H9 (cell line): Measurements from ENCODE around the gene NGB. TPM values are rescaled to one million over a fixed set of nuclear protein-coding genes. Genes with fewer than 3 reads are reported as not detected.

Experiments used
- DNase-seq: peaks from one replicate; pipeline ENCODE4 v3.0.0-alpha.2; 2017
- H2AFZ ChIP-seq: one replicate; pipeline ENCODE4 v1.6.1; 2013; ENCODE audit warnings: mild to moderate bottlenecking, low read length, control low read depth, moderate library complexity
- H2AK5ac ChIP-seq: 2 replicates; pipeline ENCODE4 v1.6.1; 2013; ENCODE audit warnings: low read length, control low read depth, mixed read lengths; ENCODE audit not compliant: insufficient read length
- H2BK120ac ChIP-seq: one replicate; pipeline ENCODE4 v1.6.1; 2013; ENCODE audit warnings: low read depth, mild to moderate bottlenecking, low read length, control low read depth, inconsistent platforms; ENCODE audit not compliant: poor library complexity, severe bottlenecking
- H2BK12ac ChIP-seq: 2 replicates; pipeline ENCODE4 v1.6.1; 2013; ENCODE audit warnings: low read length, control low read depth, mixed read lengths, low read depth; ENCODE audit not compliant: insufficient read length
- H2BK15ac ChIP-seq: 2 replicates; pipeline ENCODE4 v1.6.1; 2013; ENCODE audit warnings: low read depth, low read length, control low read depth
- H2BK20ac ChIP-seq: one replicate; pipeline ENCODE4 v1.6.1; 2013; ENCODE audit warnings: low read depth, mild to moderate bottlenecking, low read length, control low read depth, inconsistent platforms; ENCODE audit not compliant: poor library complexity, severe bottlenecking
- H2BK5ac ChIP-seq: 2 replicates; pipeline ENCODE4 v1.6.1; 2013; ENCODE audit warnings: low read length, control low read depth, mixed read lengths; ENCODE audit not compliant: insufficient read length
- H3K14ac ChIP-seq: 2 replicates; pipeline ENCODE4 v1.6.1; 2013; ENCODE audit warnings: low read length, control low read depth; ENCODE audit not compliant: insufficient read depth
- H3K18ac ChIP-seq: 2 replicates; pipeline ENCODE4 v1.6.1; 2013; ENCODE audit warnings: low read depth, mild to moderate bottlenecking, mixed read lengths, low read length, control low read depth; ENCODE audit not compliant: insufficient read length
- H3K23ac ChIP-seq: 2 replicates; pipeline ENCODE4 v1.6.1; 2013; ENCODE audit warnings: low read length, control low read depth, mixed read lengths, low read depth; ENCODE audit not compliant: insufficient read length
- H3K23me2 ChIP-seq: 2 replicates; pipeline ENCODE4 v1.6.1; 2013; ENCODE audit warnings: low read depth, mild to moderate bottlenecking, mixed read lengths, low read length, control low read depth; ENCODE audit not compliant: insufficient read length, poor library complexity, severe bottlenecking
- H3K27ac ChIP-seq: 2 replicates; pipeline ENCODE4 v1.5.1; 2013; ENCODE audit warnings: low read length, control low read depth, mixed read lengths, low read depth; ENCODE audit not compliant: insufficient read length
- H3K27me3 ChIP-seq: 2 replicates; pipeline ENCODE4 v1.6.1; 2013; ENCODE audit warnings: low read length, control low read depth, inconsistent platforms; ENCODE audit not compliant: insufficient read depth
- H3K4ac ChIP-seq: 2 replicates; pipeline ENCODE4 v1.6.1; 2013; ENCODE audit warnings: low read depth, mild to moderate bottlenecking, control low read depth, inconsistent platforms, low read length, moderate library complexity
- H3K4me1 ChIP-seq: 2 replicates; pipeline ENCODE4 v1.6.1; 2013; ENCODE audit warnings: low read length, control low read depth, inconsistent platforms; ENCODE audit not compliant: insufficient read depth
- H3K4me2 ChIP-seq: 2 replicates; pipeline ENCODE4 v1.6.1; 2013; ENCODE audit warnings: low read length, control low read depth, mixed read lengths; ENCODE audit not compliant: insufficient read length, insufficient read depth
- H3K56ac ChIP-seq: 2 replicates; pipeline ENCODE4 v1.6.1; 2013; ENCODE audit warnings: low read depth, mild to moderate bottlenecking, mixed read lengths, low read length, control low read depth; ENCODE audit not compliant: insufficient read length
- H3K79me1 ChIP-seq: 2 replicates; pipeline ENCODE4 v1.6.1; 2013; ENCODE audit warnings: low read depth, mild to moderate bottlenecking, moderate library complexity, low read length, control low read depth, inconsistent platforms; ENCODE audit not compliant: insufficient read depth, poor library complexity, severe bottlenecking
- H3K79me2 ChIP-seq: 2 replicates; pipeline ENCODE4 v1.6.1; 2013; ENCODE audit warnings: low read length, control low read depth, inconsistent platforms; ENCODE audit not compliant: insufficient read depth
- H3K9ac ChIP-seq: 2 replicates; pipeline ENCODE4 v1.6.1; 2013; ENCODE audit warnings: low read length, control low read depth, mixed read lengths; ENCODE audit not compliant: insufficient read length; ENCODE audit errors: extremely low read depth
- H3K9me3 ChIP-seq: one replicate; pipeline ENCODE4 v1.6.1; 2013; ENCODE audit warnings: low read depth, low read length, inconsistent platforms; ENCODE audit not compliant: control insufficient read depth
- H3T11ph ChIP-seq: one replicate; pipeline ENCODE4 v1.6.1; 2013; ENCODE audit warnings: mild to moderate bottlenecking, low read length, control low read depth, inconsistent platforms
- H4K20me1 ChIP-seq: one replicate; pipeline ENCODE4 v1.6.1; 2013; ENCODE audit not compliant: control insufficient read depth, insufficient read length, insufficient read depth
- H4K5ac ChIP-seq: 2 replicates; pipeline ENCODE4 v1.6.1; 2013; ENCODE audit warnings: low read depth, mild to moderate bottlenecking, mixed read lengths, low read length, control low read depth; ENCODE audit not compliant: insufficient read length
- H4K8ac ChIP-seq: replicated peaks from 2 replicates; pipeline ENCODE4 v1.6.1; 2013; ENCODE audit warnings: low read length, control low read depth, mixed read lengths, low read depth; ENCODE audit not compliant: insufficient read length
- H4K91ac ChIP-seq: 2 replicates; pipeline ENCODE4 v1.6.1; 2013; ENCODE audit warnings: low read depth, mild to moderate bottlenecking, moderate library complexity, mixed read lengths, low read length, control low read depth; ENCODE audit not compliant: insufficient read length
- H3K27ac Mint-ChIP-seq, 3 experiments: 2 replicates in 2 of 3; 3 replicates in 1 of 3; pipeline ENCODE4 v1.8.0; 2020 to 2021; ENCODE audit warnings: mixed read lengths in 3 of 3, mild to moderate bottlenecking in 1 of 3, moderate library complexity in 1 of 3
- H3K27me3 Mint-ChIP-seq: 2 replicates; pipeline ENCODE4 v1.8.0; 2021; ENCODE audit warnings: low read depth, mild to moderate bottlenecking, moderate library complexity, mixed read lengths
- H3K36me3 Mint-ChIP-seq, 3 experiments: 2 replicates in 2 of 3; 3 replicates in 1 of 3; pipeline ENCODE4 v1.8.0; 2020 to 2021; ENCODE audit warnings: low read depth in 3 of 3, mixed read lengths in 3 of 3; ENCODE audit not compliant: insufficient read depth in 1 of 3
- H3K4me1 Mint-ChIP-seq, 2 experiments: 2 replicates each; pipeline ENCODE4 v1.8.0; 2020; ENCODE audit warnings: mixed read lengths in 2 of 2
- H3K4me3 Mint-ChIP-seq, 2 experiments: 2 replicates in 1 of 2; 3 replicates in 1 of 2; pipeline ENCODE4 v1.8.0; 2020 to 2021; ENCODE audit warnings: mild to moderate bottlenecking in 2 of 2, mixed read lengths in 2 of 2, moderate library complexity in 1 of 2
- H3K9me3 Mint-ChIP-seq, 2 experiments: 2 replicates in 1 of 2; 3 replicates in 1 of 2; pipeline ENCODE4 v1.8.0; 2020; ENCODE audit warnings: mild to moderate bottlenecking in 2 of 2, mixed read lengths in 2 of 2, moderate library complexity in 1 of 2
- WGBS: extraction: QIAGEN DNeasy Blood & Tissue Kit; methylation state at CpG from one replicate; pipeline ENCODE4 v1.1.7; 2013; ENCODE audit warnings: missing lambda C conversion rate, low lambda C conversion rate, mixed read lengths; ENCODE audit not compliant: insufficient read length; ENCODE audit errors: extremely low coverage; 5-methylcytosine and 5-hydroxymethylcytosine counted together
- total RNA-seq: library from RNA; stranded (reverse); gene quantifications from 2 replicates; pipeline ENCODE4 v1.2.1, GENCODE V29; 2021
- TF ChIP-seq, protein P1 (sequence below): fragments of 200-600 bp; sonication (generic); conservative IDR thresholded peaks from 3 replicates; pipeline ENCODE4 v1.8.0; 2021; ENCODE audit warnings: antibody characterized with exemption, mild to moderate bottlenecking

NGB gene
- total RNA-seq, 1 experiment from 2014 or later: 0.26 TPM

DNA sequence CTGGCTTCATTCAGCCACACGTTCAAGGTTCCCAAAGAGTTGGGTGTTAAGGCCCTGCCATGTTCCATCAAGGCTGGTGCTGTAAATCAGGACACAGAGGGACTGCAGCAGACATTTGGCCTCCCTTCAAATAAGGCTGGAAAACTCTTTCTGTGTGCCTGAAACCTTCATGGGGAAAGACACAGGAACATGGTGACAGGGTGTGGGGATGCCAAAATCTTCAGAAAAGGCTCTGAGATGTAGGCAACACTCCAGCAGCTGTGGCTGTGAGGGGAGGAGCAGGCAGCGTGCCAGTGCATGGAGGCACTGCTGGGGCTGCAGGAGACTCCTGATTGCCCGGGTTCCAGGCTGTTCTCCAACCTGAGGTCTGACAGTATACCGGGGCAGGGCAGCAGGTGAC is 34.7 kb upstream of the NGB start:
- H4K91ac ChIP-seq: no peak overlapping the region
- Mint-ChIP-seq H3K9me3 (no peaks in the 10 kb centered on the region), H3K4me3 (no peak overlapping the region), H3K27ac (no peak overlapping the region), H3K36me3 (peaks cover 2 to 14% (median 10%) of the 10 kb centered on the region in 3 experiments; a peak in 5 of 7 replicates), H3K27me3 (no peaks in the 10 kb centered on the region), H3K4me1 (peaks cover 12 to 14% of the 10 kb centered on the region in 2 experiments)
- H2BK15ac ChIP-seq: no peak overlapping the region
- no peak overlapping the region for H2AFZ ChIP-seq
- TF ChIP-seq, protein P1, sequence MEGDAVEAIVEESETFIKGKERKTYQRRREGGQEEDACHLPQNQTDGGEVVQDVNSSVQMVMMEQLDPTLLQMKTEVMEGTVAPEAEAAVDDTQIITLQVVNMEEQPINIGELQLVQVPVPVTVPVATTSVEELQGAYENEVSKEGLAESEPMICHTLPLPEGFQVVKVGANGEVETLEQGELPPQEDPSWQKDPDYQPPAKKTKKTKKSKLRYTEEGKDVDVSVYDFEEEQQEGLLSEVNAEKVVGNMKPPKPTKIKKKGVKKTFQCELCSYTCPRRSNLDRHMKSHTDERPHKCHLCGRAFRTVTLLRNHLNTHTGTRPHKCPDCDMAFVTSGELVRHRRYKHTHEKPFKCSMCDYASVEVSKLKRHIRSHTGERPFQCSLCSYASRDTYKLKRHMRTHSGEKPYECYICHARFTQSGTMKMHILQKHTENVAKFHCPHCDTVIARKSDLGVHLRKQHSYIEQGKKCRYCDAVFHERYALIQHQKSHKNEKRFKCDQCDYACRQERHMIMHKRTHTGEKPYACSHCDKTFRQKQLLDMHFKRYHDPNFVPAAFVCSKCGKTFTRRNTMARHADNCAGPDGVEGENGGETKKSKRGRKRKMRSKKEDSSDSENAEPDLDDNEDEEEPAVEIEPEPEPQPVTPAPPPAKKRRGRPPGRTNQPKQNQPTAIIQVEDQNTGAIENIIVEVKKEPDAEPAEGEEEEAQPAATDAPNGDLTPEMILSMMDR: no peak
- H2BK12ac ChIP-seq: no peak overlapping the region
- H4K5ac ChIP-seq: no peak overlapping the region
- H2BK20ac ChIP-seq: no peak overlapping the region
- H2BK120ac ChIP-seq: no peak overlapping the region
- no peak overlapping the region for H3T11ph ChIP-seq
- no CpG with 5 or more reads among the region's 4 CpGs for WGBS
- no peaks in the 10 kb centered on the region for H3K9me3 ChIP-seq
- no peak overlapping the region for H3K14ac ChIP-seq
- H3K9ac ChIP-seq: no peak overlapping the region
- no peak overlapping the region for H3K4me2 ChIP-seq
- no peak overlapping the region for H3K4ac ChIP-seq
- H2BK5ac ChIP-seq: no peak overlapping the region
- H3K18ac ChIP-seq: no peak overlapping the region
- H3K23me2 ChIP-seq: no peaks in the 10 kb centered on the region
- H3K23ac ChIP-seq: no peak overlapping the region
- H4K8ac ChIP-seq: no peak overlapping the region
- H3K27me3 ChIP-seq: no peaks in the 10 kb centered on the region
- H4K20me1 ChIP-seq: no peaks in the 10 kb centered on the region
- H3K79me1 ChIP-seq: no peaks in the 10 kb centered on the region
- DNase-seq: no peak
- no peak overlapping the region for H3K56ac ChIP-seq
- H3K27ac ChIP-seq: no peak overlapping the region
- H3K4me1 ChIP-seq: no peaks in the 10 kb centered on the region
- H3K79me2 ChIP-seq: no peaks in the 10 kb centered on the region
- no peak overlapping the region for H2AK5ac ChIP-seq
